CD4-positive, alpha-beta T cell treated with Interleukin-21 for 1 hour (primary cell): ENCODE measurements around the gene OSGIN1.

Experiments used
- DNase-seq: peaks from one replicate; pipeline ENCODE4 v3.0.0-alpha.2; 2020

OSGIN1 gene

GRCh38 chr16:83952940-83953795 is at the start of gene OSGIN1:
OSGIN1 (plus strand) TSS chr16:83953240; CDS start chr16:83957672, 4,432 bp downstream.
- peak; percentile 46 for DNase-seq

DNA sequence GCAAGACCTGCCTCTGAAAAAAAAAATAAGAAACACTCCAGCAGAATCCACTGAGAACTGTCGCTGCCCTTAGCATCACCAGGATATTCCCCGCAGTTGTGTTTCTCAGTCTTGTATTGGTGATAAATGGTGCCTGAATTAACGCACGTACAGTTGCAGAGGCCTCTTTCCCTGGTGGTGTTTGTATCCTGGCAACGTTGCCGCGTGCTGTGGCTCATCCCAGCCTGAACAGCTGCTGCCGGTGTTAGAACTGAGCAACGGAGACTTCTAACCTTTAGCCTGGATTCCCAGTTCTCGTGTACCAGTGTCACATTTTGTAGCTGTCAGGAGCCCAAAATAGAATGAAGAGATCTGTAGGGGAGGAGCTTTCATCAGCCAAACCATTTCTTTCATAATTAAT is 49.3 kb upstream of the OSGIN1 start:
- no peak for DNase-seq

GRCh38 chr16:83906683-83907082 is 46.4 kb upstream of the OSGIN1 start:
- DNase-seq, result no peak

GRCh38 chr16:83907111-83907510 is 45.9 kb upstream of the OSGIN1 start:
- no peak for DNase-seq

GRCh38 chr16:83907631-83908250 is 45.3 kb upstream of the OSGIN1 start:
- DNase-seq, result no peak

- DNase-seq, result no peak
Measured at GRCh38 chr16:83908798-83909197, 44.2 kb upstream of the OSGIN1 start.

DNA sequence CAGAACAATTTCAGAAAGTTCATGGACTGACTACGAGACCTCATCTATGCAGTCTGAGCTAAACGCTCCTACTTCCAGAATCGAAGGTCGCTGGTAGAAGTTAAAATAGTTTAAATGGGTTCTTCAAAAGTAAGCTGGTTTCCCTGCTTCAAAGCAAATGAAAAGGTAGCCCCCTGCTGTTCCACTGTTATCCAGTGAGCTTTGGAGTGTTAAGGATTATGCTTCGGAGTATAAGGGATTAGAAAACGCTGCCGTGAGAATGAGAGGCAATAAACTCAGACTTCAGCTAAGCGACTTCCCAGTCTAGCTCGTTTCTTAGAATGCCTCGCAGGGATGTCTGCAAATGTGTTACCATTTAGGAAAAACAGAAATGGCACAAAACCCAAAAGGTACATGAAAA is 41.8 kb upstream of the OSGIN1 start:
- DNase-seq, result no peak

GRCh38 chr16:83912519-83913244 is 40.4 kb upstream of the OSGIN1 start:
- no peak for DNase-seq

GRCh38 chr16:83913245-83913633 is 39.8 kb upstream of the OSGIN1 start:
- DNase-seq, result no peak

GRCh38 chr16:83914091-83914710 is 38.8 kb upstream of the OSGIN1 start:
- no peak for DNase-seq

GRCh38 chr16:83915081-83915480 is 38.0 kb upstream of the OSGIN1 start:
- DNase-seq, result no peak

GRCh38 chr16:83915491-83915890 is 37.5 kb upstream of the OSGIN1 start:
- no peak for DNase-seq

DNA sequence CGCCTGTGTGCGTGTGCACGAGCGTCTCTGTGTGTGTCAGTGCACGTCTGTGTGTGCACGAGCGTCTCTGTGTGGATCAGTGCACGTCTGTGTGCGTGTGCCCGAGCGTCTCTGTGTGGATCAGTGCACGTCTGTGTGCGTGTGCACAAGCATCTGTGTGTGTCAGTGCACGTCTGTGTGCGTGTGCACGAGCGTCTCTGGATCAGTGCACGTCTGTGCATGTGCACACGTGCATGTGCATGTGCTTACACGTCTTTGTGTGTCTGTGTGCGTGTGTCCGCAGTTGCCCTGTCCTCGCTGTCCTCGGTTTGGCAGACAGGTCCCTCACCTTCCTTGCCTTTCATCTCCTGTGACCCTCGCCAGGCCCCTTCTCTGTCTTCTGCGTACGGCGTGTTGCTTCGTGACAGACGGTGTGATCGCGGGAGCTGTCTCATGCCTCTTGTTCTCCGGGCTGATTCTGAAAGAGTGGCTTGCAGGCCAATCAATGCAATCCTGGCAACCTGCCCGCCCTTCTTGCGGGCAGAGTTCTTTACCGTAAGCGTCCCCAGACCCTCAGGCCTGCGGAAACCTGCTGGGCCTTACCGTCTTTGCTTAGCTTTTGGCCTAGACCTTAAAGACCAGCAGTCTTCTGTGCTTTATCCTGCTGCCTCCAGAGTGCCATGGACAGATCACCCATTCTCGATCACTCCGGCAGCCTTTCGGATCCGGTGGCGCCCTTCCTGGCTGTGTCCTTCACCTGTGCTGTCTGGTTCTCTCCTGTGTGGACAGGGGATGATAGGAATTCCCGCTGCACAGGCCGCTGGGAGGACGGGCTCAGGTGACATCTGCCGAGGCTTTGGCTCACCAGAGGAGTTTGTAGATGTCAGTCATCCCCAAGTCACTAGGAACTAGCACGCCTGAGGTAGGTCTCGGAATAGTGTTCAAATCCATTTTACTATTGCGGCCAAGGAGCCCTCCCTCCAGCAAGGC is 35.6 kb upstream of the OSGIN1 start:
- no peak for DNase-seq

GRCh38 chr16:83920894-83921491 is 32.0 kb upstream of the OSGIN1 start:
- no peak for DNase-seq

GRCh38 chr16:83923581-83924365 is 29.3 kb upstream of the OSGIN1 start:
- no peak for DNase-seq

GRCh38 chr16:83924686-83925085 is 28.4 kb upstream of the OSGIN1 start:
- DNase-seq, result no peak

GRCh38 chr16:83925095-83925905 is 27.7 kb upstream of the OSGIN1 start:
- no peak for DNase-seq

GRCh38 chr16:83925957-83926725 is 26.9 kb upstream of the OSGIN1 start:
- no peak for DNase-seq
